AG04450 (cell line): ENCODE measurements around the gene TMEM130. TPM values are rescaled to one million over a fixed set of nuclear protein-coding genes. Genes with fewer than 3 reads are reported as not detected.
A peak's percentile ranks its signal among the peaks of the same experiment; 100 is the strongest.
"Not testable (repeated sequence)": the region's sequence is repeated elsewhere in the genome, so short reads cannot be mapped to it uniquely, and the experiment has no call there.

ENCODE experiments used
- CTCF ChIA-PET: fragments of 300-600, 350-600 bp; formaldehyde crosslinking; extraction: SDS; loops from one replicate; lab custom pipeline; 2022; ENCODE audit warnings: antibody characterized with exemption, inconsistent platforms; lab: Charles Lee
- POLR2A ChIA-PET: fragments of 350-600 bp; formaldehyde crosslinking; extraction: SDS; loops from one replicate; lab custom pipeline; 2021; ENCODE audit warnings: antibody characterized with exemption, inconsistent platforms; lab: Yijun Ruan, JAX
- DNase-seq: peaks from one replicate; pipeline ENCODE4 v3.0.0-alpha.2; 2011; ENCODE audit warnings: low read depth, low spot score
- H3K27ac ChIP-seq: one replicate; pipeline ENCODE4 v1.5.1; 2012; ENCODE audit warnings: low read depth, low read length, control low read depth
- H3K27me3 ChIP-seq: one replicate; pipeline ENCODE4 v1.6.0; 2012; ENCODE audit warnings: low read length; ENCODE audit not compliant: control insufficient read depth, insufficient read depth
- H3K4me3 ChIP-seq: 2 replicates; pipeline ENCODE4 v1.5.1; 2011; ENCODE audit warnings: mild to moderate bottlenecking, low read depth, low read length, control low read depth
- H3K9me3 ChIP-seq: 2 replicates; pipeline ENCODE4 v1.5.1; 2012; ENCODE audit warnings: low read length; ENCODE audit not compliant: control insufficient read depth, insufficient read depth
- polyA plus RNA-seq: library from polyadenylated mRNA; depleted of rRNA; stranded (reverse); fragments of >200 nt; gene quantifications from 2 replicates; pipeline ENCODE4 v1.2.3, GENCODE V29; 2011
- TF ChIP-seq, protein P1 (sequence below): IDR thresholded peaks from 2 replicates; pipeline ENCODE4 v1.5.1; 2011; ENCODE audit warnings: low read depth, low read length, control low read depth, inconsistent platforms

The TMEM130 gene
- polyA plus RNA-seq, 1 experiment = 7.0 TPM

DNA sequence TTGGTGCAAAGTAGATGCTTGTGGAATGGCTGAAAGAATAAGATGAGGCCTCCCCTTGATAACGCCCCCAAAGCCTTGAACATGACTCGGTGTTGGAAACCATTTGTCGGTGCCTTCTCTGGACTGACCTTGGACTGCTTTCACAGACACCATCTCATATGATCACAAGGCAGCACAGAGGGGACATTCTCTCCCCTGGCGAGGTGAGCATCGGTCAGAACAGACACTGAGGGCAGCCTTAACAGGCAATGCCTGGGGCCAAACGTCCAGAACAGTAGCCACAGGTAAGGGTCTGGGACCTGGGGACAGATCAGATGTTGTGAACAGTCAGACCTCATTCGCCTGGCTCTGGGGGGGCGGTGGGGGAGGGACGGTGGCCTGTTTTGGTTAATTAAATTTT, 5.7 kb upstream of the TMEM130 start:
- TF ChIP-seq, protein P1, sequence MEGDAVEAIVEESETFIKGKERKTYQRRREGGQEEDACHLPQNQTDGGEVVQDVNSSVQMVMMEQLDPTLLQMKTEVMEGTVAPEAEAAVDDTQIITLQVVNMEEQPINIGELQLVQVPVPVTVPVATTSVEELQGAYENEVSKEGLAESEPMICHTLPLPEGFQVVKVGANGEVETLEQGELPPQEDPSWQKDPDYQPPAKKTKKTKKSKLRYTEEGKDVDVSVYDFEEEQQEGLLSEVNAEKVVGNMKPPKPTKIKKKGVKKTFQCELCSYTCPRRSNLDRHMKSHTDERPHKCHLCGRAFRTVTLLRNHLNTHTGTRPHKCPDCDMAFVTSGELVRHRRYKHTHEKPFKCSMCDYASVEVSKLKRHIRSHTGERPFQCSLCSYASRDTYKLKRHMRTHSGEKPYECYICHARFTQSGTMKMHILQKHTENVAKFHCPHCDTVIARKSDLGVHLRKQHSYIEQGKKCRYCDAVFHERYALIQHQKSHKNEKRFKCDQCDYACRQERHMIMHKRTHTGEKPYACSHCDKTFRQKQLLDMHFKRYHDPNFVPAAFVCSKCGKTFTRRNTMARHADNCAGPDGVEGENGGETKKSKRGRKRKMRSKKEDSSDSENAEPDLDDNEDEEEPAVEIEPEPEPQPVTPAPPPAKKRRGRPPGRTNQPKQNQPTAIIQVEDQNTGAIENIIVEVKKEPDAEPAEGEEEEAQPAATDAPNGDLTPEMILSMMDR = no peak
- no peak overlapping the region for H3K4me3 ChIP-seq
- DNase-seq = no peak
- POLR2A ChIA-PET = no interaction called here
- H3K27me3 ChIP-seq = no peaks in the 10 kb centered on the region
- CTCF ChIA-PET = interaction anchor here (0.6 kb wide), 1 partner anchor 42 kb away, joined by 4 read pairs; no protein-coding TSS in a partner anchor
- no peaks in the 10 kb centered on the region for H3K9me3 ChIP-seq
- no peak overlapping the region for H3K27ac ChIP-seq

DNA sequence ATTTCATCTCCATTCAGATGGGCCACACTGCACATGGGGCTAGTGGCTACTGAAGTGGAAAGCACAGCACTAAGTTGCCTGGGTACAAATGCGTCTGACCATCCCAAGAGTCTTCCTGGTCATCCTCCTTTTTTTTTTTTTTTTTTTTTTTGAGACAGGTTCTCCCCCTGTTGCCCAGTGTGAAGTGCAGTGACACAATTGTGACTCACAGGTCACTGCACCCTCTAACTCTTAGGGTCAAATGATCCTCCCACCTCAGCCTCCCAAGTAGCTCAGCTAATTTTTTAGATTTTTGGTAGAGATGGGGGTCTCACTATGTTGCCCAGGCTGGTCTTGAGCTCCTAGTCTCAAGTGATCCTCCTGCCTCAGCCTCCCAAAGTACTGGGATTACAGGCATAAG, 5.1 kb upstream of the TMEM130 start:
- POLR2A ChIA-PET = no interaction called here
- DNase-seq = no peak

DNA sequence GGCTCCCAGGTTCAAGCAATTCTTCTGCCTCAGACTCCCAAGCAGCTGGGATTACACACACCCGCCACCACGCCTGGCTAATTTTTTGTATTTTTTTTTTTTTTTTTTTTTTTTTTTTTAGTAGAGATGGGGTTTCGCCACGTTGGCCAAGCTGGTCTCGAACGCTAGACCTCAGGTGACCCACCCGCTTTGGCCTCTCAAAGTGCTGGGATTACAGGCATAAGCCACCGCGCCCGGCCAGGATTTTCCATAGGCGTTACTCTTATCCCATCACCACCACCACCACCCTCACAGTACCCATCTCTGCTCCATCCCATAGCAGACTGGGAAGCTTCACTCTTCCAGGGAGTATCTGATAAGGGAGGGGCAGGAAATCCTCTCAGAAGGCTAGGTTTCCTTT, 3.8 kb upstream of the TMEM130 start:
- DNase-seq, H3K27ac ChIP-seq, CTCF ChIA-PET, H3K27me3 ChIP-seq, POLR2A ChIA-PET, H3K9me3 ChIP-seq, H3K4me3 ChIP-seq: not testable (repeated sequence)

More for the DNA sequence above, 5.1 kb upstream of the TMEM130 start:
- TF ChIP-seq, protein P1 = no peak
- H3K4me3 ChIP-seq = no peak overlapping the region
- no peaks in the 10 kb centered on the region for H3K27me3 ChIP-seq
- H3K9me3 ChIP-seq = no peaks in the 10 kb centered on the region
- H3K27ac ChIP-seq = no peak overlapping the region
- CTCF ChIA-PET = no interaction called here

DNA sequence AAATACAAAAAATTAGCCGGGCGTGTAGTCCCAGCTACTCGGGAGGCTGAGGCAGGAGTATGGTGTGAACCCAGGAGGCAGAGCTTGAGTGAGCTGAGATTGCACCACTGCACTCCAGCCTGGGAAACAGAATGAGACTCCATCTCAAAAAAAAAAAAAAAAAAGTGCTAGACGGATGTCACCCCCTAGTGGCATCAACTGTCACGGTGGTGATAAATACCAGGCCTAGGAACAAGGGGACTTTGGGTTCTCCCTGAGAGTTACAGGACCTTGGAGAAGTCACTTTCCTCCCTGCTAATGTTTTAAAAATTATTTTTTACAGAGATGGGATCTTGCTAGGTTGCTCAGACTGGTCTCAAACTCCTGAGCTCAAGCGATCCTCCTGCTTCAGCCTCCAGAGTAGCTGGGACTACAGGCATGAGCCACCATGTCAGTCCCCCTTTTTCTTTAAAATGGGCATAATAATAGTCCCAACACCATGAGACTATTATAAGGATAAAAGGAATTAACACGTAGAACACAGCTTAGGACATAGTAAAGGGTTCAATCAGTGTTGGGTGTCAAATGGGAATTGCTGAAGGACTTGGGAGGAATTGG, 2.6 kb upstream of the TMEM130 start:
- TF ChIP-seq, protein P1 = peak; percentile 14; the same call in 1 of the 2 replicates
- no peaks in the 10 kb centered on the region; the same call in 1 of the 2 replicates for H3K9me3 ChIP-seq
- no peak overlapping the region for H3K27ac ChIP-seq
- peaks cover 14% of the 10 kb centered on the region for H3K27me3 ChIP-seq
- CTCF ChIA-PET = interaction anchor here (0.7 to 2.7 kb wide), 6 partner anchors 8 to 45 kb away, joined by 3 to 11 read pairs (median 4); no protein-coding TSS in a partner anchor
- POLR2A ChIA-PET = interaction anchor here (0.6 kb wide), 1 partner anchor 11 kb away, joined by 4 read pairs; no protein-coding TSS in a partner anchor
- DNase-seq = no peak
- H3K4me3 ChIP-seq = no peak overlapping the region

DNA sequence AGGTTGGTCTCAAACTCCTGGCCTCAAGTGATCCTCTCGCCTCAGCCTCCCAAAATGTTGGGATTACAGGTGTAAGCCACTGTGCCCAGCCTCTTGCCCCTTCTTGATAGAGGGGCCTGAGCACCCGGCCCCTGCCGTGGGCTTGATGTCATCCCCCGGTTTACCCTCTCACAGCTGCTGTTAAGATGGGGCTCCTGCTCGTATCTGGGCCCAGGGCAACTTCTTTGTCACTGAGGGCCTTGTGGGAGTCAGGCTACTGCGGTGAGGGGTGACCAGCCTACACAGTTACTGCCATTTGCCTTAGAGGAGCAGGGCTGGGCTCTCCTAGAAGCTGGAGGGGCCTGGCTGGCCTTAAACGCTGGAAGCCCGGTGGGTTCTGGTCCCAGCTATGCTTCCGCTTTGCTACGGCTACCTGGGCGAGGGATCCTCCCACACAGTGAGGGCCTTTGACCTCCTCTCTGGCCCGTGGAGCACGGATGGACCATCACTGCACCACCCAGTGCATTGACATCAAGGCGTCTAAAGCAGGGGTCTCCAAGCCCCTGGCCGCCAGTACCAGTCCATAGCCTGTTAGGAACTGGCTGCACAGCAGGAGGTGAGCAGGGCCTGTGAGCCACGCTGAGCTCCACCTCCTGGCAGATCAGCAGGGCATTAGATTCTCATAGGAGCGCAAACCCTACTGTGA, 1.1 kb upstream of the TMEM130 start:
- TF ChIP-seq, protein P1 = no peak
- POLR2A ChIA-PET = no interaction called here
- CTCF ChIA-PET = interaction anchor here (0.6 to 2.7 kb wide), 3 partner anchors 10 to 40 kb away, joined by 3 to 11 read pairs (median 7); no protein-coding TSS in a partner anchor
- Histone ChIP-seq H3K9me3 (no peaks in the 10 kb centered on the region; the same call in 1 of the 2 replicates), H3K4me3 (no peak overlapping the region), H3K27ac (no peak overlapping the region), H3K27me3 (peaks cover 14% of the 10 kb centered on the region)
- no peak for DNase-seq
